Stimulated activated naive CD4-positive, alpha-beta T cell (primary cell): Measurements from ENCODE around the gene CEP250.
"Not testable (repeated sequence)": the region's sequence is repeated elsewhere in the genome, so short reads cannot be mapped to it uniquely, and the experiment has no call there.

Source experiments
- DNase-seq, 6 experiments: peaks; one replicate each; lab custom pipeline; 2025; lab: John Stamatoyannopoulos, UW

CEP250 gene

GRCh38 chr20:35451295-35451694 is 4.1 kb upstream of the CEP250 start:
- no peak for DNase-seq

DNA sequence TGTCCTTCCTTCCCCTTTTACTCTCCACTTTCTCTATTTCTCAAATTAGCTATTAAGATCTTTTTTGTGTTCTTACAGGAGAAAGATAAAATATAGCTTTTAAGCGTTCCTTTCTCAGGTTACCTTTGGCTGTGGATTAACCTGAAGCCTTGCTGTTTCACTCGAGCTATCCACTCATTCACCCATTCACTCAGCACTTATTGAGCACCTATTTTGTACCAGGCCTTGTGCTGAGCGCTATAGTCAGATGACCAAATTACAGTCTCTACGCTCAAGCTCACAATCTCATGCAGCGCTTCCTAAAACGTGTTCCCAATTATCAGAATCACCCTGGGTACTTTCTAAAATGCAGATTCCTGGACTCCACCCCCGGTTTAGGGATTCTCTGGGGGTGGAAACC is 1.8 kb upstream of the CEP250 start:
- no peak for DNase-seq

- DNase-seq: not testable (repeated sequence)
Measured at GRCh38 chr20:35456700-35457099, 1.3 kb downstream of the CEP250 start.

GRCh38 chr20:35457539-35457938 is 2.1 kb downstream of the CEP250 start:
- not testable (repeated sequence) for DNase-seq

- no peak for DNase-seq
Measured at GRCh38 chr20:35458388-35458787, 3.0 kb downstream of the CEP250 start.

- DNase-seq: no peak
Measured at GRCh38 chr20:35461620-35462019, 6.2 kb downstream of the CEP250 start.

GRCh38 chr20:35462351-35462750 is 7.0 kb downstream of the CEP250 start:
- no peak for DNase-seq

- DNase-seq: peak; percentile 18 to 71 (median 37)
Measured at GRCh38 chr20:35463455-35464300, 8.3 kb downstream of the CEP250 start.

DNA sequence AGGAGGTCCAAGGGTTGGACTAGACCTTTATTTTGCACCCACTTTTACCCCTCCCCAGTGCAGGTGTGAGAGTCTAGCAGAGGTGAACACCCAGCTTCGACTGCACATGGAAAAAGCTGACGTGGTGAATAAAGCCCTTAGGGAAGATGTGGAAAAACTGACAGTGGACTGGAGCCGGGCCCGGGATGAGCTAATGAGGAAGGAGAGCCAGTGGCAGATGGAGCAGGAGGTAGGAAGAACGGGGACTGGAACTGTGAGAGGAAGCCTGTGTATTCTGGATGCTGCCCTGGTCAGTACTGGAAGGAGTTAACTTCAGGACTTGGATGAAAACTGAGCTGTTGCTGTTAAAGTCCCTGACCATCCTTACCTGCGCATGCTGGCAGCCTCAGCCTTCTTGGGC is 10.6 kb downstream of the CEP250 start:
- DNase-seq: no peak

GRCh38 chr20:35466856-35467255 is 11.5 kb downstream of the CEP250 start:
- DNase-seq: no peak

DNA sequence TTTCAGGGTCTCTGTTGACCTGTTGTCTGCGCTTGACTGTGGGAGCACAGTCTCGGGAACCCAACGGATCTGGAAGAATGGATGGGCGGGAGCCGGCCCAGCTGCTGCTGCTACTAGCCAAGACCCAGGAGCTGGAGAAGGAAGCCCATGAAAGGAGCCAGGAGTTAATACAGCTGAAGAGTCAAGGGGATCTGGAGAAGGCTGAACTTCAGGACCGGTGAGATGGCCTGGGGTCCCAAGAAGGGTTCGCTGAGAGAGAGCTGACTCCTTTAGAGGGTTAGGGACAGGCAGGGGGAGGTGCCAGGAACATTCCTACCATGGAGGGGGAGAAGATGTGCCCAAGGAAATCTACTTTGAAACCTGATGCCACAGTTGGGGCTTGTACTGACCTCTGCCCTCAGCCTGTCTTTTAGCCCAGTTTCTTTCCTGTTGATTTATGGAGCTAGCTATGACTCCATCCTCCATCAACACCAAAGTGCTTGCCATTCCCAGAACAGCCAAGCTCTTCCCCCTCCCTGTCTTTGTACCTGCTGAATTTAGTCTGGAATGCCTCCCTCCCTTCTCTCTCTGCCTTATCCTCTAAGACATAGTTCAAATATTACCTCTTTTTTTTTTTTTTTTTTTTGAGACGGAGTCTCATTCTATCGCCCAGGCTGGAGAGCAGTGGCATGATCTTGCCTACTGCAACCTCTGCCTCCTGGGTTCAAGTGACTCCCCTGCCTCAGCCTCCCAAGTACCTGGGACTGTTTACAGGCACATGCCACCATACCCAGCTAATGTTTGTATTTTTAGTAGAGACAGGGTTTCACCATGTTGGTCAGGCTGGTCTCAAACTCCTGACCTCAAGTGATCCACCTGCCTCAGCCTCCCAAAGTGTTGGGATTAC is 12.2 kb downstream of the CEP250 start:
- DNase-seq: no peak

DNA sequence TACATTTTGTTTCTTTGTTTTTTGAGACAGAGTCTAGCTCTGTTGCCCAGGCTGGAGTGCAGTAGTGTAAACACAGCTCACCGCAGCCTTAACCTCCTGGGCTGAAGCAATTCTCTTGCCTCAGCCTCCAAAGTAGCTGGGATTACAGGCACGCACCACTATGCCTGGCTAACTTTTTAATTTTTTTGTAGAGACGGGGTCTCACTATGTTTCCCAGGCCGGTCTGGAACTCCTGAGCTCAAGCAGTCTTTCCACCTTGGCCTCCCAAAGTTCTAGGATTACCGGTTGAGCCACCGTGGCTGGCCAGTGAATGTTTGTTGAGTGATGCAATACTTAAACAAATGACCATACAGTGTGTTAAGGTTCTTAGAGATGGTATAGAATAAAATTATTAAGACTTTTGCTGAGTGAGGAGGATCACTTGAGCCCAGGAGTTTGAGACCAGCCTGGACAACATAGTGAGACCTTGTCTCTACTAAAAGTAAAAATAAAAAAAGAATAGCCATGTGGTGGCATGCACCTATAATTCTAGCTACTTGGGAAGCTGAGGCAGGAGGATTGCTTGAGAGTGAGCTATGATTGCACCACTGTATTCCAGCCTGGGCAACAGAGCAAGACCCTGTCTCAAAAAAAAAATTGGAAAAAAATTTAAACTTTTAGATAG is 13.4 kb downstream of the CEP250 start:
- DNase-seq: no peak

- DNase-seq: no peak
Measured at GRCh38 chr20:35472209-35472608, 16.8 kb downstream of the CEP250 start.

DNA sequence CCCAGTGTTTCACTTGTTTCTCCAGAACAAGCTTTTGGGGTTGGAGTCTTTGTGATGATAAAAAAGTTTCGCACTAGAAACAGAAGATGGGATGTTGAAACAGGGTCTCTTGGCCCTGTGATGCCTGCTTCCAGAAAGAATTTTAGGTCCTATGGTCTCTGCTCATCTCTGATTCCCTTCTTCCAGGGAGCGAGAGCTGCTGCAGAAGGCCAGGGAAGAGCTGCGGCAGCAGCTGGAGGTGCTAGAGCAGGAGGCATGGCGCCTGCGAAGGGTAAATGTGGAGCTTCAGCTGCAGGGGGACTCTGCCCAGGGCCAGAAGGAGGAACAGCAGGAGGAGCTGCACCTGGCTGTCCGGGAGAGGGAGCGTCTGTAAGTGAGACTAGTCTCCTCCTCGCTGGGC is 18.3 kb downstream of the CEP250 start:
- DNase-seq: no peak

GRCh38 chr20:35474303-35474871 is 19.0 kb downstream of the CEP250 start:
- DNase-seq: no peak

- DNase-seq: no peak
Measured at GRCh38 chr20:35476288-35476687, 20.9 kb downstream of the CEP250 start.

- no peak for DNase-seq
Measured at GRCh38 chr20:35478804-35479472, 23.5 kb downstream of the CEP250 start.

DNA sequence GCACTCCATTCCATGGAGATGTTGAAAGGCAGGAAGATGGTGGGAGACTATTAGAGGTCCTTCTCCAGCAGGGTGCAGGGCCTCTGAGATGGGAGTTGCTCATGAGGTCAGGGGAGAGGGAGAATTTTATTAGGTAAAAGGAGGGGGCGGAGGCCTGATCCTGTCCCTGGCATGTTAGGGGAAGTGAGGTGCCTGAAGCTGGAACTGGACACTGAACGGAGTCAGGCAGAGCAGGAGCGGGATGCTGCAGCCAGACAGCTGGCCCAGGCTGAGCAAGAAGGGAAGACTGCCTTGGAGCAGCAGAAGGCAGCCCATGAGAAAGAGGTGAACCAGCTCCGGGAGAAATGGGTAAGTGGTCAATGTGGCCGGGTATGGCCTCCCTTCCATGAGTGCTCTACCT is 24.4 kb downstream of the CEP250 start:
- no peak for DNase-seq

DNA sequence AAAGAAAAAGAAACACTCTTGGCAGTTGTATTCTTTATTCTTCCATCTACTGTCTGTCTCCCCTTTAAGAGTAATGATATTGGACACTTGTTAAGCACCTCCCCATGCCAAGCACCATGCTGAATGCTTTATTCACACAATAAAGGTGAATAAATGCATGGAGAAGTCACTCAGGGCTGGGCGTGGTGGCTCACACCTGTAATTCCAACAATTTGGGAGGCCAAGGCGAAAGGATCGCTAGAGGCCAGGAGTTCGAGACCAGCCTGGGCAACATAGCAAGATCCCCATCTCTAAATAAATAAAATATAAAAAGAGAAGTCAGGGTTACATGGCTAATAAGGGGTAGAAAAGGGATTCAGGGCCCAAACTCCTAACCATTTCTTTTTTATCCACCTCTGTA is 32.1 kb downstream of the CEP250 start:
- no peak for DNase-seq

DNA sequence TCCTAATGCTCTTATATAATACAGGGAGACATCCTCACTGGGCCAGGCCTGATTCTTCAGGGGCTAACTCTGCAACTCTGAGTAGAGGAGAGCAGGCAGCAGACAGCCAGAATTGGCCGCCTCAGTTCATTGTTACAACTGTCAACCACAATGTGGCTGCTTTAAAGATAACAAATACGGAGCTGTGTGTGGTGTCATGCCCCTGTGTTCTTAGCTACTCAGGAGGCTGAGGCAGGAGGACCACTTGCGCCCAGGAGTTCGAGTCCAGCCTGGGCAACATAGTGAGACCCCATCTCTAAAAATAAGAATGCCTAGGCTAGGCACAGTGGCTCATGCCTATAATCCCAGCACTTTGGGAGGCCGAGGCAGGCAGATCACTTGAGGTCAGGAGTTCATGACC is 34.3 kb downstream of the CEP250 start:
- DNase-seq: peak in 1 of 6 experiments; percentile 7

DNA sequence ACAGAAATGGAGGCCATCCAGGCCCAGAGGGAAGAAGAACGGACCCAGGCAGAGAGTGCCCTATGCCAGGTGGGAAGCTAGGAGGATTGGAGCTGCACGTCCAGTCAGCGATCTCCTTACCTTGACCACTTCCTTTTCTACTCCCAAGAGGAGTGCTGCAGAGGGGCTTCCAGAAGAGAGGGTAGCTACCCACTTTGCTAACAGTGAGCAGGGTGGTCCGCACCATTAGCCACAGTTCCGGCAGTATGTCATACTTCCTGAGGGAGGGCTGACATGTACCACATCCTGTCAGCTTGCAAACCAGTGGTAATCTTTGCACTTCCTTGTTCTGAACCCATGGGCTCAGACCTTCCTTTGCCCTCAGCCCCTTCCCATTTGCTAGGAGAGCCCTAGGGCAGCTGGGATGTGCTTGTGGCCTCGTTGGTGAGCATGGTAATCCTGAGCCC is 35.4 kb downstream of the CEP250 start:
- DNase-seq: peak; percentile 28 to 81 (median 52)
